Cardiac septum (tissue), 1 donor: Measurements from ENCODE around the gene CROCC2. TPM values are rescaled to one million over a fixed set of nuclear protein-coding genes. Genes with fewer than 3 reads are reported as not detected.

Source experiments
- DNase-seq: peaks from one replicate; pipeline ENCODE4 v3.0.0-alpha.2; 2020; ENCODE audit warnings: low spot score
- intact Hi-C: fragments of 100-400 bp; cut with DNase I; formaldehyde crosslinking; loops from one replicate; pipeline ENCODE4 v1.14.0; 2022
- total RNA-seq: library from RNA; stranded (reverse); fragmentation: NEBNext Ultra II Directional; extraction: Animal tissue kit (Norgen Biotek cat#: 25700); gene quantifications from one replicate; pipeline ENCODE4 v1.2.1, GENCODE V29; 2021
- donor health status: DM: no; HTN: no; CAD: no.

The CROCC2 gene
- total RNA-seq, 1 donor from 2014 or later: not detected

DNA sequence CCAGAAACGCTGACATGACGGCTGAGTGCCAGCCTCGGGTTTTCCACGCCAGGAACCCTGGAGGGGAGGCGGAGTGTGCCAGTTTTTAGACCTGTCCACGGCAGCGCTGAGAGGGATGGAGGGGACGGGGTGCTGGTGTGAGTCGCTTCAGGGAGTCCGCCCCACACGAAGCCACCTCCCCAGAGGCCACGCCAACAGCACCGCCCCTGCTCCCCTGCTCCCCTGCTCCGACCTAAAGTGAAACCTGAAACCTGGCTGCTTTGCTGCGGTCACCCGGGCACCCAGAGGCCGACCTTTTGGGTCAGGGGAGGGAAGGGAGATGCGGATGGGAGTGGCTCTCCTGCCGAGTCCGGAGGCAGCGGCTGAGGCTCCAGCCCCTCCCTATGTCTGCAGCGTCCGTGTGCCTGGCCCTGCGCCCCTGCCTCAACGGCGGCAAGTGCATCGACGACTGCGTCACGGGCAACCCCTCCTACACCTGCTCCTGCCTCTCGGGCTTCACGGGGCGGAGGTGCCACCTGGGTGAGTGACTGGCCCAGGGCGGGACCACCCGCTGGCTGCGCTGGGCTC lies 130.3 kb downstream of the CROCC2 start:
- intact Hi-C loops: no loop called here
- DNase-seq: peak; percentile 70

DNA sequence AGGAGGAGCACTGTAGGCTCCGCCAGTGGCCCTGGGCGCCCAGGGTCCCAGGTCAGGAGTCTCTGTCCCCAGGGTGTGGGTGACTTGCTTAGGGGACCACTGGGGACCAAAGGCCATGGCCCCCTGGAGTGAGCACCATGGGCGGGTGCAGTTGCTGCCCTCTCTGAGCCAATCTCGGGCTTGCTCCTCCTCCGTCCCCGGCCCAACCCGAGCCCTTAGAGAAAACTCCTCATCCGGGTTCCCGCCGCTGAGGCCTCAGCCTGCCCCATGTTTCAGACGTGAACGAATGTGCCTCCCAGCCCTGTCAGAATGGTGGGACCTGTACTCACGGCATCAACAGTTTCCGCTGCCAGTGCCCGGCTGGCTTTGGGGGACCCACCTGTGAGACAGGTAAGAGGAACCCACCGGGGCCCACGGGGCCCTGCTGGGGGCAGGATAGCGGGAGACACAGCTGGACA lies 130.9 kb downstream of the CROCC2 start:
- no peak for DNase-seq
- intact Hi-C loops: no loop called here

DNA sequence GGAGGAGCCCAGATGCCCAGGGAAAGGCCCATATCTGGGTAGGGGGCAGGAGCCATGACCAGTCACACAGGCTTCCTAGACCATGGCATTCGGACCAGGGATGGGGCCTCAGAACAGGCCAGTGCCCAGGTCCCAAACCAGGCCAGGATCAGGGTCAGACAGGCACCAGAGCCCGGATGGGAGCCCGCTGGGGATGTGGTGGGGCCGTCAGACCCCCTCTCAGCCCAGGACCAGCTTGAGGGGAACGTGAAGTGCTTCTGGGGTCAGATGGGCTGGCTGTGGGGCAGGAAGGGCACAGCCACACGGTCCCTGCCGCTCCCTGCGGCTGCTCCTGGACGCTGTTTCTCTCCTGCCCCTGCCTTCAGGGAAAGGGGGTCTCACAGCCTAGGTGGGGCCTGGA lies 131.4 kb downstream of the CROCC2 start:
- intact Hi-C loops: no loop called here
- DNase-seq: no peak

DNA sequence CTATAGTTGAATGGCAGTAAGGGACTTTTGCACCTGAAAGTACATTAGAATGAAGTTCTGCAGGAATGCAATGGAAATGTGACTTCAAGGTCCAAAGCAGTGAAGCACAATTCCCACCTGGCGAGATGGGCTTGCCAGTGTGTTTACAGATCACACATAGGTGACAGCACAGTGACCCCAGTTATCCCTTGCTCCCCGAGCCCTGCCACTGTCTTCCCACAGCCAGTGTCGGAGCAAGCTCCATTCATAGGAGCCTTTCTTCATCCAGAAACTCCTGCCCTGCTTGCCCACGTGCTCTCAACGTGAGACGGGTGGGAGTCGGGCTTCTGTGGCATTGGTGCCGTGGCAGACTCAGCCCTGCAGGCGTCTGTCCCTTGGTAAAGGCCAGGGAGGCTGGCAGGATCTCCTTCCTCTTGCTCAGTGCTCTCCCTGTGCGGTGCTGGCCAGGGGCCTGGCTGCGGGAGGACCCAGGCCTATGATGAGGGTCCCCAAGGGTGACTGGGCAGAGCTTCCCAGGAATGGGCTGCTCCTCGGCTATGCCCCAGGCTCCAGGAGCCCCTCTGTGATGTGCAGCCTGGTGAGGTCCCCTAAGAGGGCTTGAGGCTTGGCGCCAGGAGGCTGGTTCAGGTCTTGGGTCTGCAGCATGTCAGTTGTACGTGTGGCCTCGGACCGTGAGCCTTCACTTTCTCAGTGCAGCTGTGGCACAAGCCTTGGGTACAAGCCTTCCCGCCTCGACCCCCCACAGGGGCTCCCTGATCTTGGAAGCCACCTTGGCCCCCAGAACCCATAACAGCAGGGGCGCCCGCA lies 132.4 kb downstream of the CROCC2 start:
- intact Hi-C loops: no loop called here
- DNase-seq: no peak

DNA sequence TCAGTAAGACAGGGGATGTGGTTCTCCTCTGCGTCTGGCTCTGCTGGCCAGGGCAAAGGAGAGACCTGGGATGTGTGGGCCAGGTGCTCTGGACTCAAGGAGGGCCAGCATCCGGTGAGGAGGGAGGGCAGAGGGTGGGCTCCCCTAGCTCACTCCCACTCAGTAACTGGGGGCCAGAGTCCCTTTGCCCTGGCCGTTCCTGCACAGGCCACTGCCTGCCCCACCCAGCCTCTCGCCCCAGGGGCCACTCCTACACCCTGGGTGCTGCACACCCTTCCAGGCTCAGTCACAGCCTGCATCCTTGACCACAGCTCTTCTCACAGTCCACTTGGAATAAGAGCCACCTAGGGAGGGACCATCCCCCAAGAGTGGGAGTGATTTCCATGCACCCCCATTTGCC lies 133.3 kb downstream of the CROCC2 start:
- intact Hi-C loops: no loop called here
- no peak for DNase-seq

DNA sequence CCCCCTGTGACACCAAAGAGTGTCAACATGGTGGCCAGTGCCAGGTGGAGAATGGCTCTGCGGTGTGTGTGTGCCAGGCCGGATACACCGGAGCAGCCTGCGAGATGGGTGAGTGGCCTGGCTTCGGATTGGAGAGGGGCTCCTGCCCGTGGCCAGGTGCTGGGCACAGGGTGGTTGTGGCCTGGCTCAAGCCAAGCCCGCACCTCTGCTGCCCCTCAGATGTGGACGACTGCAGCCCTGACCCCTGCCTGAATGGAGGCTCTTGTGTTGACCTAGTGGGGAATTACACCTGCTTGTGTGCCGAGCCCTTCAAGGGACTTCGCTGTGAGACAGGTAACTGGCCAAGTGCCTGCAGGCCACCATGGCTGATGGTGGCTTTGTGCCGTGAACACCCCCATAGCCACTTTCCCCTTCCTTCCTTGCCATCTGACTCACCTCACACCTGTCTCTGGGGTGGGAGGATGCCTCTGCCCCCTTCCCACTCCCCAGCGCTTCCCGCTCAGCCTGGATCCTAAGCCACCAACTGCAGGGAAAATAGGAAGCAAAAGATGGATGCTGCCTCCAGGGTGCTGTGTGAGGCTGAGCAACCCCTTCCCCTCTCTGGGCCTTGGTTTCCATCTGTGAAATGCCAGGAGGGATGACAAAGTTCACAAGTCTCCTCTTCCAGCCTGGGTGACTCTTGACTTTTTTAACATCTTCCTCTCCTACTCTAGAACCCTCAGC lies 134.1 kb downstream of the CROCC2 start:
- DNase-seq: no peak
- intact Hi-C loops: no loop called here

DNA sequence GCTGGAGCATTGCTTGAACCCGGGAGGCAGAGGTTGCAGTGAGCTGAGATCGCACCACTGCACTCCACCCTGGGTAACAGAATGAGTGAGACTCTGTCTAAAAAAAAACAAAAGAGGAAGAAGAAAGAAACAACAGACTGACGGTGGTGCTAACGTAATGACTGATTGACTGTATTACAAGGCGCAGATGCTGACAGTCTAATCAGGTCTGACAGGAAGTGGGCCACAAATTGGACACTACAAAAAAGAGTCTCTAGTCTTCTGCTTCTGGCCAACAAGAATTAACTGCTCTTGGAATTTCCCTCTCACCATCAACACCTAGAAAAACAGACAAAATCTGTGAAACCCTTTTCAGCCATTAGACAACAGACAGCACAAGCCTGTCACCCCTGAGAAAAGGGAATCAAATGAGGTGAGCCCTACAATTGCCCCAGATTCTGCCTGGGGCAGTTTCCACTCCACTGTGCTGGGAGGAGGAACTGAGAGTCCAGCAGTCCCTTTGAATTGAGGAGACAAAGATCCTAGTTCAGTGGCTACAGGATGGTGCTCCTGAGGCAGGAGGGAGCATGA lies 135.5 kb downstream of the CROCC2 start:
- intact Hi-C loops: no loop called here
- DNase-seq: no peak

Other genes starting within 250 kb of the CROCC2 start
- not detected for gene AQP12B, start 223.5 kb upstream of the CROCC2 start, total RNA-seq
- not detected for gene AQP12A, start 214.5 kb upstream of the CROCC2 start, total RNA-seq
- 10.2 TPM for gene KIF1A, start 86.1 kb upstream of the CROCC2 start, total RNA-seq
- gene AGXT, start 37.5 kb upstream of the CROCC2 start, total RNA-seq: not detected
- not detected for gene MAB21L4, start 10.2 kb upstream of the CROCC2 start, total RNA-seq
- gene SNED1, start 92.3 kb downstream of the CROCC2 start, total RNA-seq: 9.7 TPM
- gene MTERF4, start 196.0 kb downstream of the CROCC2 start, total RNA-seq: 21.0 TPM
- 2.2 TPM for gene PASK, start 243.1 kb downstream of the CROCC2 start, total RNA-seq
- 77.7 TPM for gene PPP1R7, start 244.1 kb downstream of the CROCC2 start, total RNA-seq